Measurements from ENCODE around the gene CD99L2.

Gene CD99L2

GRCh38 chrX:150806827-150807226 lies 91.6 kb downstream of the CD99L2 start:
- no peak for TF ChIP-seq CTCF (IDR thresholded peaks at IDR 0.05; ENCODE audit: low read depth, low read length)
- no peak for DNase-seq (ENCODE audit: extremely low read depth, low read depth)

DNA sequence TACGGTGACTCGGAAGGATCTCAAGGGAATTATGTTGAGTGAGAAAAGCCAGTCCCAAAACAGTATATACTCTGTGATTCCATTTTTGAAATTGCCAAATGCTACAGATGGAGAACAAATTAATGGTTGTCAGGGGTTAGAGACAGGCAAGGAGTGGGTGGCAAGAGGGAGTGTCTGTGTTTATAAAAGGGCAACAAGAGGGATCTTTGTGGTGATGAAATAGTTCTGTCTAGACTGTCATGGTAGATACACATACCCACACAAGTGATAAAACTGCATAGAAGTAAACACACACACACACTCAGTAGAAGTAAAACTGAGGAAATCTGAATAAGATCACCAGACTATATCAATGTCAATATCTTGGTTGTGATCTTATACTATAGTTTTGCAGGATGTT lies 92.7 kb downstream of the CD99L2 start:
- no peak for TF ChIP-seq CTCF (IDR thresholded peaks at IDR 0.05; ENCODE audit: low read depth, low read length)
- no peak for DNase-seq (ENCODE audit: extremely low read depth, low read depth)

DNA sequence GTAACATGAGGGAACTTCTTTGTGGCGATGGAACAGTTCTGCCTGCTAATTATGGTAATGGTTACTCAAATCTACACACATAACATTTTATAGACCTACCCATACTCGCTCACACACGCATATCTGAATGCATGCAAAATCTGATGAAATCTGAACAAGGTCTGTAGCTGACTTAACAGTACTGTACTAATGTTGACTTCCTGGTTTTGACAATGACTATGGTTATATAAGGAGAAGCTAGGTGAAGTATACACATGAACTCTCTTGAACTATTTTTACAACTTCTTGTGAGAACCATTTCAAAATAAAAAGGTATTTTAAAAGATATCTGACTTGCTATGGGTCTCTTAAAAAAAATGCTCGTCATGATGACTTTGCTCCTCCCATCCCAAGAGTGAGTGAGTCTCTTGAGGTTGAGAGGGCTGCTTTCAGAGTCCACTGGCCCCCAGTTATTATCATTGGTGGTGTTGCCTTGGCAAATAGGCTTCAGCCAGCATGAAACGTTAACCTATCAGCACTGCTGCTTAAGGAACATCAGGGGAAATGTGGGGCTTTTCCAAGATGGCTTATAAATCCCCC lies 105.4 kb downstream of the CD99L2 start:
- TF ChIP-seq CTCF (IDR thresholded peaks at IDR 0.05; ENCODE audit: low read depth, low read length): no peak
- DNase-seq (ENCODE audit: extremely low read depth, low read depth): no peak

- no peak for TF ChIP-seq CTCF (IDR thresholded peaks at IDR 0.05; ENCODE audit: low read depth, low read length)
- DNase-seq (ENCODE audit: extremely low read depth, low read depth): no peak
Measured at GRCh38 chrX:150790021-150790420, 108.4 kb downstream of the CD99L2 start.

- no peak for TF ChIP-seq CTCF (IDR thresholded peaks at IDR 0.05; ENCODE audit: low read depth, low read length)
- no peak for DNase-seq (ENCODE audit: extremely low read depth, low read depth)
Measured at GRCh38 chrX:150781677-150782076, 116.8 kb downstream of the CD99L2 start.

DNA sequence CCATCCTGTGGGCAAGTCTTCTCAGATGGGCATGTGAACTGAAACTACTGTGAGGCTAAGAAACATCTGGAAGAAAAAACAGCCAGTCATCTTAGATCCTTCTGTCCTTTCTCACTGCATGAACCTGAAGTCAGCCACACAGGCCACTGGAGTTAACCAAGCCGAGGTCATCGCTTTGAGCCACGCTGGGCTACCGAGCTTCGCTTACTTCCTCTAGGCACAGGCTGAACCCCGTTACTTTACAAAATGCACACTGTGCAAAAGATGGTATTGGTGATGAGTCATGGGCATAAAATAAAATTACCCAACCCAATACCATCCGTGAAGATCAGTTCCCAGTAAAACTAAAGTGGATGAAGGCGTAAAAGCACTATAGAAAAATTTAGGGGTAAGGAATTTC lies 119.1 kb downstream of the CD99L2 start:
- TF ChIP-seq CTCF (IDR thresholded peaks at IDR 0.05; ENCODE audit: low read depth, low read length): no peak
- DNase-seq (ENCODE audit: extremely low read depth, low read depth): no peak

GRCh38 chrX:150777328-150777992 lies 121.0 kb downstream of the CD99L2 start:
- no peak for DNase-seq (ENCODE audit: extremely low read depth, low read depth)
- no peak for TF ChIP-seq CTCF (IDR thresholded peaks at IDR 0.05; ENCODE audit: low read depth, low read length)

Data from AG09319 (cell line).